K562 (cell line): ENCODE data around the gene KLC1. TPM values are rescaled to one million over a fixed set of nuclear protein-coding genes. Genes with fewer than 3 reads are reported as not detected.

ENCODE experiments used
- ARID4B ChIP-seq: sonication (generic); formaldehyde crosslinking; IDR thresholded peaks from 2 replicates; pipeline ENCODE4 v1.8.0; 2022; ENCODE audit warnings: mild to moderate bottlenecking, missing genetic modification reagents
- DIDO1 ChIP-seq: fragments of 450-650 bp; IDR thresholded peaks from 2 replicates; pipeline ENCODE4 v1.6.1; 2016; ENCODE audit warnings: low read depth, missing biosample characterization, missing genetic modification characterization
- FOXK2 ChIP-seq, 2 experiments: fragments of 450-650 bp; IDR thresholded peaks in 1 of 2; conservative IDR thresholded peaks in 1 of 2; 2 replicates each; pipeline ENCODE4 v1.6.1; 2016; ENCODE audit warnings: low read depth in 2 of 2, mild to moderate bottlenecking in 1 of 2
- KDM5B ChIP-seq: fragments of 200-600 bp; sonication (generic); IDR thresholded peaks from 2 replicates; pipeline ENCODE4 v1.6.1; 2012; ENCODE audit warnings: low read depth, mild to moderate bottlenecking, moderate library complexity, low read length, control low read depth, inconsistent platforms; ENCODE audit not compliant: insufficient replicate concordance
- L3MBTL2 ChIP-seq: fragments of 450-650 bp; IDR thresholded peaks from 2 replicates; pipeline ENCODE4 v1.6.1; 2016; ENCODE audit warnings: mild to moderate bottlenecking, moderate library complexity
- MNT ChIP-seq, 2 experiments: fragments of 450-650 bp; conservative IDR thresholded peaks; 2 replicates each; pipeline ENCODE4 v1.6.1; 2017; ENCODE audit warnings: mild to moderate bottlenecking in 2 of 2, moderate library complexity in 2 of 2
- MYBL2 ChIP-seq, 2 experiments: fragments of 450-650 bp in 1 of 2; sonication (generic) in 1 of 2; formaldehyde crosslinking in 1 of 2; IDR thresholded peaks; 2 replicates each; pipeline versions ENCODE4 v1.6.1 to v1.8.1; 2017 to 2022; ENCODE audit warnings: borderline replicate concordance in 1 of 2, inconsistent platforms in 1 of 2, low read depth in 1 of 2, mild to moderate bottlenecking in 1 of 2, missing genetic modification reagents in 1 of 2, moderate library complexity in 1 of 2
- NR3C1 ChIP-seq: sonication (generic); formaldehyde crosslinking; IDR thresholded peaks from 2 replicates; pipeline ENCODE4 v1.8.1; 2022; ENCODE audit warnings: missing genetic modification reagents
- SREBF2 ChIP-seq: sonication (generic); formaldehyde crosslinking; IDR thresholded peaks from 2 replicates; pipeline ENCODE4 v1.4.0; 2020; ENCODE audit warnings: mild to moderate bottlenecking, missing genetic modification reagents
- SRSF7 ChIP-seq: fragments of 200-400 bp; formaldehyde crosslinking; optimal IDR thresholded peaks from 2 replicates; pipeline ENCODE3; 2017; ENCODE audit warnings: mild to moderate bottlenecking, low read depth, low read length
- USF1 ChIP-seq: sonication (generic); formaldehyde crosslinking; IDR thresholded peaks from 2 replicates; pipeline ENCODE4 v1.9.0; 2022; ENCODE audit warnings: mild to moderate bottlenecking, missing genetic modification reagents
- ZBTB9 ChIP-seq: fragments of 450-650 bp; formaldehyde crosslinking; IDR thresholded peaks from 2 replicates; pipeline ENCODE4 v1.4.0; 2020; ENCODE audit warnings: mild to moderate bottlenecking, moderate library complexity
- ZNF592 ChIP-seq: fragments of 450-650 bp; IDR thresholded peaks from 2 replicates; pipeline ENCODE4 v1.6.1; 2017; ENCODE audit warnings: antibody characterized with exemption, mild to moderate bottlenecking
- polyA plus RNA-seq, 8 experiments: library from polyadenylated mRNA; depleted of rRNA in 4 of 8; stranded (reverse) in 5 of 8; unstranded in 3 of 8; fragments of >200 nt; fragmentation: Nextera tagmentation in 2 of 8; fragmentation: Illumina TruSeq in 1 of 8; extraction: Ambion mirVana in 2 of 8; extraction: Trizol in 1 of 8; gene quantifications; 2 replicates each; pipeline versions ENCODE4 v1.2.1 to v1.2.3, GENCODE V29; 2011 to 2014; ENCODE audit warnings: inconsistent platforms in 1 of 8, missing spikeins in 1 of 8
- total RNA-seq, 7 experiments: library from RNA; depleted of rRNA in 6 of 7; stranded (reverse); fragments of >200 nt in 6 of 7; fragmentation: Illumina TruSeq in 2 of 7; extraction: Trizol in 2 of 7; gene quantifications; 2 replicates each; pipeline versions ENCODE4 v1.2.1 to v1.2.3, GENCODE V29; 2011 to 2021; ENCODE audit warnings: low replicate concordance in 1 of 7

KLC1 gene
- total and polyA plus RNA-seq, 9 of the 15 experiments (the other 6 are each of a cell fraction or from before 2014, with no cell fraction given): 4.9 to 134 (median 54.8) TPM

- TF ChIP-seq ZNF592 (no peak), FOXK2 (conservative IDR thresholded peaks at IDR 0.05 in 1 of 2, IDR thresholded peaks at IDR 0.05 in 1 of 2; ENCODE audit: low read depth in 2 of 2) (peak; percentile 35 to 56; a peak in 1 of 4 replicates), NR3C1 (no peak), L3MBTL2 (peak; percentile 85), SRSF7 (no peak), MNT (conservative IDR thresholded peaks at IDR 0.05) (peak; percentile 90 to 95), KDM5B (no peak), ZBTB9 (CRISPR knock-in tag) (no peak), DIDO1 (tag) (no peak), SREBF2 (CRISPR knock-in tag) (no peak), USF1 (CRISPR knock-in tag) (peak; percentile 64; the same call in 1 of the 2 replicates), MYBL2 (IDR thresholded peaks at IDR 0.05; ENCODE audit: low read depth) (no peak), MYBL2 (CRISPR knock-in tag; IDR thresholded peaks at IDR 0.05; ENCODE audit: borderline replicate concordance) (no peak), ARID4B (CRISPR knock-in tag) (peak; percentile 71; the same call in 1 of the 2 replicates)
Measured at GRCh38 chr14:103606963-103607668, 21.9 kb upstream of the KLC1 start (continued).
